Adrenal gland (tissue), 12 donors: ENCODE data around the gene SFN. TPM values are rescaled to one million over a fixed set of nuclear protein-coding genes. Genes with fewer than 3 reads are reported as not detected.
"Not testable (repeated sequence)": the region's sequence is repeated elsewhere in the genome, so short reads cannot be mapped to it uniquely, and the experiment has no call there.

ENCODE experiments used
- DNase-seq, 7 donors: peaks; one replicate each; pipeline ENCODE4 v3.0.0-alpha.2; 2019 to 2020
- H3K27ac ChIP-seq, 5 donors: fragments of 200-600 bp; sonication (generic) in 4 of 5; 1 replicate in 3 of 5; 2 replicates in 2 of 5; pipeline versions ENCODE4 v1.5.1 to v1.8.0; 2016 to 2020; ENCODE audit warnings: mild to moderate bottlenecking in 1 of 5
- H3K27me3 ChIP-seq: fragments of 200-600 bp; 2 replicates; pipeline ENCODE4 v1.8.0; 2021
- H3K36me3 ChIP-seq, 2 donors: fragments of 200-600 bp; replicated peaks in 1 of 2; 1 replicate in 1 of 2; 2 replicates in 1 of 2; pipeline versions ENCODE4 v1.5.1 to v1.8.0; 2018 to 2022
- H3K4me1 ChIP-seq, 2 donors: fragments of 200-600 bp; replicated peaks in 1 of 2; 1 replicate in 1 of 2; 2 replicates in 1 of 2; pipeline versions ENCODE4 v1.5.1 to v1.8.0; 2018 to 2021
- H3K4me3 ChIP-seq, 4 donors: fragments of 200-600 bp; sonication (generic) in 3 of 4; one replicate each; pipeline ENCODE4 v1.5.1; 2016 to 2018
- H3K9me3 ChIP-seq, 3 donors: fragments of 200-600 bp; sonication (generic) in 1 of 3; replicated peaks in 1 of 3; 1 replicate in 2 of 3; 2 replicates in 1 of 3; pipeline versions ENCODE4 v1.5.1 to v1.8.0; 2016 to 2021
- POLR2A ChIP-seq, 2 donors: fragments of 450-650 bp; IDR thresholded peaks; one replicate each; pipeline ENCODE4 v1.6.1; 2017; ENCODE audit warnings: antibody characterized with exemption in 2 of 2, mild to moderate bottlenecking in 2 of 2, moderate library complexity in 1 of 2
- WGBS, 4 donors: extraction: QIAGEN DNeasy Blood & Tissue Kit in 2 of 4; methylation state at CpG; one replicate each; pipeline versions ENCODE4 v1.1.5 to v1.1.7; 2013 to 2017; 5-methylcytosine and 5-hydroxymethylcytosine counted together
- intact Hi-C, 2 donors: fragments of 100-400 bp; cut with DNase I; formaldehyde crosslinking; loops; one replicate each; pipeline versions ENCODE4 v1.14.1 to v1.15.0; 2022 to 2023
- polyA plus RNA-seq, 3 donors: library from polyadenylated mRNA; stranded (reverse); fragments of 200-250 nt in 2 of 3; fragments of 350-450 nt in 1 of 3; fragmentation: Illumina TruSeq in 1 of 3; extraction: RNeasy Lipid Tissue Mini Kit (QIAGEN cat#74804) in 1 of 3; gene quantifications; one replicate each; pipeline ENCODE4 v1.2.3, GENCODE V29; 2013 to 2014
- total RNA-seq, 9 donors: library from RNA; depleted of rRNA in 4 of 9; stranded (reverse); fragments of >200 nt in 4 of 9; fragments of 120-200 nt in 1 of 9; fragmentation: NEBNext Ultra II Directional in 1 of 9; extraction: Animal tissue kit (Norgen Biotek cat#: 25700) in 1 of 9; gene quantifications; one replicate each; pipeline versions ENCODE4 v1.1.0 to v1.2.4, GENCODE V29; 2013 to 2023
- TF ChIP-seq, protein P1 (sequence below), 6 experiments: fragments of 450-650 bp in 4 of 6; fragments of 200-600 bp in 2 of 6; sonication (generic) in 1 of 6; IDR thresholded peaks; 1 replicate in 5 of 6; 2 replicates in 1 of 6; pipeline versions ENCODE4 v1.5.1 to v1.8.0; 2016 to 2021; ENCODE audit warnings: antibody characterized with exemption in 6 of 6, mild to moderate bottlenecking in 2 of 6, moderate library complexity in 1 of 6
- donor health status: healthy with polysubstance abuse.
- donor health status: Bipolar disorder and iron deficiency.
- donor health status: DM: yes; HTN: yes; CAD: no.
- donor health status: DM: no; HTN: no; CAD: no.
- donor health status: DM: no; HTN: no; CAD: no.
- donor health status: DM: yes; HTN: yes; CAD: no.

Gene SFN
- total and polyA plus RNA-seq, 12 donors: 0.06 to 1.1 (median 0.40) TPM; not detected in 4

DNA sequence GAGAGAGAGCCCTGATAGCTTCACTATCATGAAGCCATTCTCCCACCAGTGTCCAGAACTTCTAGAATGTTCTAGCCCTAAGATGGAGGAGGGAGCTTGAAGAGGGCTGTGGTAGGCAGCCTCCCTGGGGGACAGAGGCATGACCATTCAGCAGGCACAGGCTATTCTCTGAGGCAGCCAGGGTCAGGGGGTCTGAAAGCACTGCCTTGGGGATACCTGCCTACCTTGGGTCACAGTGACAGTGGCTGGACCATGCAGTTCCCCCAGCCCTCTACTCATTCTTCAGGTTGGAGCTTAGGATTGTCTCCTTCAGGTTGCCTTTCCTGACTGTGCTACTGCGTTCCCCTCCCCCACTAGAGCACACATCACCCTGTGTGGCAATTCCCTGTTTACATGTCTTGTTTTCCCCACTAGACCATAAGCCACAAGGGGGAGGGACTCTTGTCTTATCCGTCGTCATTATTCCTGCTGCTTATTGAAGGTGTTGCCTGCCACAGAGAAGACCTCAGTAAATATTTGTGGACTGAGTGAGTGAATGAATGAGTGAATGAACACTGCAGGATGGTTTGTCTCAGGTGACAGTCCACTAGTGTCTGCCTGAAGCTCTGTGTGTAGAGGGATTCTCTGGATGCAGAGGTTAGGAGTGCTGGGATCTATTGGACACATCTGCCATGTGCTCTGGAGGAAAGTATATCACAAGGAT is 31.3 kb upstream of the SFN start:
- peaks cover 12 to 33% of the 10 kb centered on the region in 2 donors for H3K4me1 ChIP-seq
- no peak for TF ChIP-seq POLR2A (IDR thresholded peaks at IDR 0.05)
- TF ChIP-seq, protein P1, sequence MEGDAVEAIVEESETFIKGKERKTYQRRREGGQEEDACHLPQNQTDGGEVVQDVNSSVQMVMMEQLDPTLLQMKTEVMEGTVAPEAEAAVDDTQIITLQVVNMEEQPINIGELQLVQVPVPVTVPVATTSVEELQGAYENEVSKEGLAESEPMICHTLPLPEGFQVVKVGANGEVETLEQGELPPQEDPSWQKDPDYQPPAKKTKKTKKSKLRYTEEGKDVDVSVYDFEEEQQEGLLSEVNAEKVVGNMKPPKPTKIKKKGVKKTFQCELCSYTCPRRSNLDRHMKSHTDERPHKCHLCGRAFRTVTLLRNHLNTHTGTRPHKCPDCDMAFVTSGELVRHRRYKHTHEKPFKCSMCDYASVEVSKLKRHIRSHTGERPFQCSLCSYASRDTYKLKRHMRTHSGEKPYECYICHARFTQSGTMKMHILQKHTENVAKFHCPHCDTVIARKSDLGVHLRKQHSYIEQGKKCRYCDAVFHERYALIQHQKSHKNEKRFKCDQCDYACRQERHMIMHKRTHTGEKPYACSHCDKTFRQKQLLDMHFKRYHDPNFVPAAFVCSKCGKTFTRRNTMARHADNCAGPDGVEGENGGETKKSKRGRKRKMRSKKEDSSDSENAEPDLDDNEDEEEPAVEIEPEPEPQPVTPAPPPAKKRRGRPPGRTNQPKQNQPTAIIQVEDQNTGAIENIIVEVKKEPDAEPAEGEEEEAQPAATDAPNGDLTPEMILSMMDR (IDR thresholded peaks at IDR 0.05): no peak
- H3K27ac ChIP-seq: no peak overlapping the region
- no peaks in the 10 kb centered on the region for H3K27me3 ChIP-seq
- H3K4me3 ChIP-seq: no peak overlapping the region
- no peaks in the 10 kb centered on the region for H3K9me3 ChIP-seq
- intact Hi-C loops: no loop called here
- peaks cover 0 to 31% of the 10 kb centered on the region in 2 donors for H3K36me3 ChIP-seq
- WGBS, 4 donors: 65 to 79% (median 71%) methylated on average over 3 of the region's 3 CpGs
- no peak for DNase-seq

DNA sequence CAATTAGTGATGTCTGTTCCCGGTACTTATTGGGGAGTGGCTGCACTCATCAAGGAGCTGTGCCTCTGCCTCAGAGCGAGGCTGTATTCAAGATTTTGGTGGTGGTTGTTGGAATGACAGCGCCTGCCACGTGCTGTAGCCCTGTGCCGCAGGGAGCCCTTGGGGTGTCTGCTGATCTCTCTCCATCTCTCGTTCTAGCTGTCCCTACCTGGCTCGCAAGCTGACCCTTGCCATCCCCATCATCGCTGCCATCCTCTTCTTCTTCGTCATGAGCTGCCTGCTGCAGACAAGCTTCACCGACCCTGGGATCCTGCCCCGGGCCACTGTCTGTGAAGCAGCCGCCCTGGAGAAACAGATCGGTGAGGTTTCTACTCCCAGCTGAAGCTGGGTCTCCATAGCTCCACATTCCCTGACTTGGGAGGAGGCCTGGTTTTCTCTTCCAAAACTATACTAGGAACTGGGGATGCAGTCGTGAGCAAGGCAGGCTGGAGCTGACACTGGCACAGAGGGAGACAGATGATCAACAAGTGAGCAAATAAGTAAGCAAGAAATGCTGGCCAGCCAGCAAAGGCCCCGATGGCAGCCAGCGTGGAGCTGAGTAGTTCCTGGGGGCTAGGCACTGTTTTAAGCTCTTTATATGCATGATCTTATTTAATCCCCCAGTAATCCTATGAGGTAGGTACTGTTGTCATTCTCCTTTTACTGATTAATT is 30.5 kb upstream of the SFN start:
- 89 to 94% (median 93%) methylated on average over 11 to 16 of the region's 16 CpGs for WGBS, 4 donors
- no peak for TF ChIP-seq POLR2A (IDR thresholded peaks at IDR 0.05)
- TF ChIP-seq, protein P1 (IDR thresholded peaks at IDR 0.05): no peak
- no peaks in the 10 kb centered on the region for H3K9me3 ChIP-seq
- H3K4me3 ChIP-seq: no peak overlapping the region
- H3K27me3 ChIP-seq: no peaks in the 10 kb centered on the region
- intact Hi-C loops: no loop called here
- no peak for DNase-seq
- peaks cover 9 to 31% of the 10 kb centered on the region in 2 donors for H3K4me1 ChIP-seq
- no peak overlapping the region for H3K27ac ChIP-seq
- H3K36me3 ChIP-seq: peaks cover 0 to 31% of the 10 kb centered on the region in 2 donors

DNA sequence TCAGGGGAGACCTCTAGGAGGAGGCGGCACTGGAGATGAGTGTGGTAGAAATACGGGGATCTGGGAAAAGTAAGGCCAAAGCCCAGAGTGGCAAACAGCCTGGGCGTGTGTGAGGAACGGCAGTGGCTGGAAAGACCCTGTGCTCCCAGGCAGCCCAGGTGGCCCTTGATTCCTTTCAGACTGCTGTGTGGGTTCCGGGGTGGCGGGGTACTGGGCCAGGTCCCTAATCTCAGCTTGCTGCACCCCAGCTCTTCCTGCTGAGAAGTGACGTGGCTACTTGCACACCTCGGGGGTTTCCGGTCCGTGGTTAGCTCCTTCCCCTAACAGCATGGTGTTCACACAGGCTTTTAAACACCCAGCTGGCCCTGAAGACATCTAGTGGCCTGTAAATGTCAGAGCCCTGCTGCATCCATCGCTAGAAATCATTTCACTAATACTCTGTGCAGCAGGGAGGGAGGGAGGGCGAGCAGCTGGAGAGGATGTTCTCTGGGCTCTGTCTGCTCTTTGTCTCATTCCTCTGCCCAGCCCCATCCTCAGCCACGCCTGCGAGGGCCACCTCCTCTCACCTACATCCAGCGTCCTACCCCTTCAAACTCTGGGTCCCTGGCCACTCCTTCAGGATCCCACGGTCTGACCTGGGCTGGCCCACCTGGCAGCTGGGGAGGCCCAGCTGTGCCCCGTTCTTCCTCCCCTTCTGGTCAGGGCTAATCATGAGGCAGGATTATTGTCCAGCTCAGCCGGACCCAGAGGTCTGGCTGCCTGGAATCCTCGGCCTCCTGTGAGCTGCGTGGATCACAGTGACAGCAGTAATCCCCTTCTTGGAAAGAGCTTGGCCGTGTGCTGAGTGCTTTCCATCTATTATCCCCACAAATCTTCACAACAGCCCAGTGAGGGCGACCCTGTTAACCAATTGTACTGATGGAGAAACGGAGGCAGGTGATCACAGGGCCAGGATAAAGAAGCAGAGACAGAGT is 29.2 kb upstream of the SFN start:
- no peak for DNase-seq
- intact Hi-C loops: no loop called here
- no peaks in the 10 kb centered on the region for H3K27me3 ChIP-seq
- no peak overlapping the region for H3K27ac ChIP-seq
- TF ChIP-seq, protein P1 (IDR thresholded peaks at IDR 0.05): no peak
- no peak for TF ChIP-seq POLR2A (IDR thresholded peaks at IDR 0.05)
- H3K4me3 ChIP-seq: no peak overlapping the region
- peaks cover 0 to 31% of the 10 kb centered on the region in 2 donors for H3K36me3 ChIP-seq
- no peaks in the 10 kb centered on the region for H3K9me3 ChIP-seq
- peaks cover 4 to 20% of the 10 kb centered on the region in 2 donors for H3K4me1 ChIP-seq
- 82 to 86% (median 85%) methylated on average over 17 to 23 of the region's 23 CpGs for WGBS, 4 donors

DNA sequence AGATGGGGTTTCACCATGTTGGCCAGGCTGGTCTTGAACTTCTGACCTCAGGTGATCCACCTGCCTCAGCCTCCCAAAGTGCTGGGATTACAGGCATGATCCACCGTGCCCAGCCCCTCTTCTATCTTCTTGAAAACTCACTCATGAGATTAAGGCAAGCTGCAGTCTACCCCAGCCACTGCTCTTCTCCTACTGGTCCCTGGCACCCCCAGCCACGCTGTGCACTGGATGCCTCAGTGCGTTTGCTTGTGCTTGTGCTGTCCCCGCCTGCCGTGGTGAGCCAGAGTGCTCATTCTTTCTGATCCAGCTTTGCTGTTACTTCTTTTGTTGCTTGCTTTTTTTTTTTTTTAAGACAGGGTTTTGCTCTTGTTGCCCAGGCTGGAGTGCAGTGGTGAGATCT is 25.3 kb upstream of the SFN start:
- H3K4me3 ChIP-seq, H3K27ac ChIP-seq, intact Hi-C loops, H3K27me3 ChIP-seq, H3K9me3 ChIP-seq, DNase-seq: not testable (repeated sequence)
- peaks cover 4 to 13% of the 10 kb centered on the region in 2 donors for H3K4me1 ChIP-seq
- whole genome bisulfite sequencing, 4 donors: 91 to 98% (median 96%) methylated on average over 5 of the region's 5 CpGs
- H3K36me3 ChIP-seq: peaks cover 0 to 42% of the 10 kb centered on the region in 2 donors
